HG02763 (cell line): ENCODE results near the gene BCAN.

ENCODE experiments used
- ATAC-seq: cut with Tn5 transposase; IDR thresholded peaks from one replicate; pipeline ENCODE4 v1.9.1; 2021; ENCODE audit warnings: mild to moderate bottlenecking, moderate library complexity; ENCODE audit not compliant: unreplicated experiment

Gene BCAN

GRCh38 chr1:156675210-156676113 is 33.5 kb downstream of the BCAN start:
- no peak for ATAC-seq

- no peak for ATAC-seq
These were observed 34.4 kb downstream of the BCAN start for GRCh38 chr1:156676114-156676819.

GRCh38 chr1:156676820-156677615 is 35.1 kb downstream of the BCAN start, which contains the start of gene NES:
NES (minus strand) TSS chr1:156677407; CDS start chr1:156677264, 143 bp downstream.
- ATAC-seq, result no peak

GRCh38 chr1:156677616-156678596 is 36.0 kb downstream of the BCAN start:
- ATAC-seq, result no peak

GRCh38 chr1:156680056-156680455 is 38.1 kb downstream of the BCAN start:
- ATAC-seq, result no peak

GRCh38 chr1:156681196-156681960 is 39.5 kb downstream of the BCAN start:
- no peak for ATAC-seq

- ATAC-seq, result no peak
These were observed 40.4 kb downstream of the BCAN start for GRCh38 chr1:156682166-156682890.

- ATAC-seq, result no peak
These were observed 42.4 kb downstream of the BCAN start for GRCh38 chr1:156684227-156684782.

- ATAC-seq, result no peak
These were observed 47.4 kb downstream of the BCAN start for GRCh38 chr1:156689035-156689952.

- no peak for ATAC-seq
These were observed 48.2 kb downstream of the BCAN start for GRCh38 chr1:156689953-156690674.

GRCh38 chr1:156690675-156691036 is 48.7 kb downstream of the BCAN start:
- no peak for ATAC-seq

- ATAC-seq, result no peak
These were observed 49.3 kb downstream of the BCAN start for GRCh38 chr1:156691191-156691590.

GRCh38 chr1:156691665-156692440 is 49.9 kb downstream of the BCAN start:
- no peak for ATAC-seq

GRCh38 chr1:156692441-156692924 is 50.6 kb downstream of the BCAN start:
- ATAC-seq, result no peak

- no peak for ATAC-seq
These were observed 51.3 kb downstream of the BCAN start for GRCh38 chr1:156692925-156693847.
